ENCODE results near the gene ZNF558.
A peak's percentile ranks its signal among the peaks of the same experiment; 100 is the strongest.

The ZNF558 gene

GRCh38 chr19:8820234-8820633, 11.9 kb downstream of the ZNF558 start:
- H3K18ac ChIP-seq (ENCODE audit: low read length), result no peak overlapping the region
- H4K5ac ChIP-seq (ENCODE audit: low read length), result no peak overlapping the region
- H3K56ac ChIP-seq (ENCODE audit: low read length), result no peak overlapping the region
- no peaks in the 10 kb centered on the region for H3K79me1 ChIP-seq (ENCODE audit: low read length)
- H2BK5ac ChIP-seq (ENCODE audit: low read length), result no peak overlapping the region
- no peak overlapping the region for H3K4ac ChIP-seq (ENCODE audit: low read depth, low read length)
- H2AK5ac ChIP-seq (ENCODE audit: low read length), result no peak overlapping the region
- no peaks in the 10 kb centered on the region for H3K27me3 ChIP-seq (ENCODE audit: insufficient read depth, low read length, poor library complexity)
- no peaks in the 10 kb centered on the region for H3K79me2 ChIP-seq (ENCODE audit: control insufficient read depth, insufficient read depth, low read length)
- H3K4me2 ChIP-seq (ENCODE audit: low read length), result no peak overlapping the region
- H2BK120ac ChIP-seq (ENCODE audit: low read depth, low read length), result no peak overlapping the region
- DNase-seq, result no peak
- H3K23ac ChIP-seq (ENCODE audit: low read length), result no peak overlapping the region
- no peak overlapping the region for H3K27ac ChIP-seq (ENCODE audit: low read depth, low read length)
- H3K9ac ChIP-seq (ENCODE audit: low read length), result no peak overlapping the region
- no CpG with 5 or more reads among the region's 3 CpGs for WGBS (ENCODE audit: extremely low coverage, insufficient coverage, low lambda C conversion rate)
- H3K4me1 ChIP-seq (ENCODE audit: control insufficient read depth, low read depth, low read length), result no peaks in the 10 kb centered on the region
- H2BK15ac ChIP-seq (replicated peaks; ENCODE audit: low read depth), result no peak overlapping the region
- no peak overlapping the region for H3K4me3 ChIP-seq (ENCODE audit: low read length)
- no peak overlapping the region for H4K8ac ChIP-seq (ENCODE audit: low read depth, low read length)
- peaks cover 13% of the 10 kb centered on the region for H3K36me3 ChIP-seq (ENCODE audit: control insufficient read depth, insufficient read depth, low read length)

DNA sequence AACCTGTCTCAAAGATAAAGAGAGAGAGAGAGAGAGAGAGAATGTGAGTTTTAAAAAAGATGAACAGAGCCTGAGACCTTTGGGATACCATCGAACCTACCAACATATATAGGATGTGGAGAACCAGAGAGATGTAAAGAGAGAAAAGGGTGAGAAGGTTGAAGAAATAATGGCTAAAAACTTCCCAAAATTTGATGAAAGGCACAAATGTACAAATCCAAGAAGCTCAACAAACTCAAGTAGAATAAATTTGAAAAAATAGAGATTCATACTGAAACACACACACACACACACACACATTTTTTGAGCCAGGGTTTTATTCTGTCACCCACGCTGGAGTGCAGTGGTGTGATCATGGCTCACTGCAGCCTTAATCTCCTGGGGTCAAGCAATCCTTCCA, 16.3 kb downstream of the ZNF558 start:
- no peak overlapping the region for H2BK15ac ChIP-seq (replicated peaks; ENCODE audit: low read depth)
- H3K23ac ChIP-seq (ENCODE audit: low read length), result no peak overlapping the region
- no peak overlapping the region for H2AK5ac ChIP-seq (ENCODE audit: low read length)
- no peak overlapping the region for H2BK120ac ChIP-seq (ENCODE audit: low read depth, low read length)
- H3K79me1 ChIP-seq (ENCODE audit: low read length), result no peaks in the 10 kb centered on the region
- H3K18ac ChIP-seq (ENCODE audit: low read length), result no peak overlapping the region
- H3K36me3 ChIP-seq (ENCODE audit: control insufficient read depth, insufficient read depth, low read length), result peaks cover 11% of the 10 kb centered on the region
- no CpG with 5 or more reads among the region's 2 CpGs for WGBS (ENCODE audit: extremely low coverage, insufficient coverage, low lambda C conversion rate)
- H4K8ac ChIP-seq (ENCODE audit: low read depth, low read length), result no peak overlapping the region
- H3K27ac ChIP-seq (ENCODE audit: low read depth, low read length), result no peak overlapping the region
- H3K4me3 ChIP-seq (ENCODE audit: low read length), result no peak overlapping the region
- no peaks in the 10 kb centered on the region for H3K27me3 ChIP-seq (ENCODE audit: insufficient read depth, low read length, poor library complexity)
- no peak overlapping the region for H4K5ac ChIP-seq (ENCODE audit: low read length)
- DNase-seq, result no peak
- H3K4me1 ChIP-seq (ENCODE audit: control insufficient read depth, low read depth, low read length), result no peaks in the 10 kb centered on the region
- H3K56ac ChIP-seq (ENCODE audit: low read length), result no peak overlapping the region
- H3K4me2 ChIP-seq (ENCODE audit: low read length), result no peak overlapping the region
- H3K4ac ChIP-seq (ENCODE audit: low read depth, low read length), result no peak overlapping the region
- H3K79me2 ChIP-seq (ENCODE audit: control insufficient read depth, insufficient read depth, low read length), result no peaks in the 10 kb centered on the region
- H2BK5ac ChIP-seq (ENCODE audit: low read length), result no peak overlapping the region
- H3K9ac ChIP-seq (ENCODE audit: low read length), result no peak overlapping the region

GRCh38 chr19:8814176-8814575, 17.9 kb downstream of the ZNF558 start:
- Histone ChIP-seq H3K4me1 (ENCODE audit: control insufficient read depth, low read depth, low read length) (no peaks in the 10 kb centered on the region), H3K4me3 (ENCODE audit: low read length) (no peak overlapping the region), H3K18ac (ENCODE audit: low read length) (no peak overlapping the region), H3K27ac (ENCODE audit: low read depth, low read length) (no peak overlapping the region), H3K56ac (ENCODE audit: low read length) (no peak overlapping the region), H3K9ac (ENCODE audit: low read length) (no peak overlapping the region), H4K5ac (ENCODE audit: low read length) (no peak overlapping the region), H3K4me2 (ENCODE audit: low read length) (no peak overlapping the region), H2BK5ac (ENCODE audit: low read length) (no peak overlapping the region), H3K27me3 (ENCODE audit: insufficient read depth, low read length, poor library complexity) (no peaks in the 10 kb centered on the region), H2BK15ac (replicated peaks; ENCODE audit: low read depth) (no peak overlapping the region), H2BK120ac (ENCODE audit: low read depth, low read length) (no peak overlapping the region), H3K23ac (ENCODE audit: low read length) (no peak overlapping the region), H3K79me1 (ENCODE audit: low read length) (no peaks in the 10 kb centered on the region), H3K4ac (ENCODE audit: low read depth, low read length) (no peak overlapping the region), H3K79me2 (ENCODE audit: control insufficient read depth, insufficient read depth, low read length) (no peaks in the 10 kb centered on the region), H4K8ac (ENCODE audit: low read depth, low read length) (no peak overlapping the region), H3K36me3 (ENCODE audit: control insufficient read depth, insufficient read depth, low read length) (peaks cover 17% of the 10 kb centered on the region), H2AK5ac (ENCODE audit: low read length) (no peak overlapping the region)
- no CpG with 5 or more reads among the region's 3 CpGs for WGBS (ENCODE audit: extremely low coverage, insufficient coverage, low lambda C conversion rate)
- DNase-seq, result no peak

GRCh38 chr19:8811315-8812172, 20.6 kb downstream of the ZNF558 start:
- H3K18ac ChIP-seq (ENCODE audit: low read length), result no peak overlapping the region
- H3K36me3 ChIP-seq (ENCODE audit: control insufficient read depth, insufficient read depth, low read length), result peaks cover 21% of the 10 kb centered on the region
- WGBS (ENCODE audit: extremely low coverage, insufficient coverage, low lambda C conversion rate), result no CpG with 5 or more reads among the region's 10 CpGs
- H3K79me2 ChIP-seq (ENCODE audit: control insufficient read depth, insufficient read depth, low read length), result no peaks in the 10 kb centered on the region
- H3K9ac ChIP-seq (ENCODE audit: low read length), result no peak overlapping the region
- no peak overlapping the region for H3K23ac ChIP-seq (ENCODE audit: low read length)
- no peaks in the 10 kb centered on the region for H3K79me1 ChIP-seq (ENCODE audit: low read length)
- H2BK15ac ChIP-seq (replicated peaks; ENCODE audit: low read depth), result no peak overlapping the region
- H2BK120ac ChIP-seq (ENCODE audit: low read depth, low read length), result no peak overlapping the region
- H3K56ac ChIP-seq (ENCODE audit: low read length), result no peak overlapping the region
- no peak overlapping the region for H3K4ac ChIP-seq (ENCODE audit: low read depth, low read length)
- H3K27ac ChIP-seq (ENCODE audit: low read depth, low read length), result no peak overlapping the region
- H3K4me3 ChIP-seq (ENCODE audit: low read length), result peak overlapping the region; percentile 33
- H2BK5ac ChIP-seq (ENCODE audit: low read length), result no peak overlapping the region
- no peak overlapping the region for H4K8ac ChIP-seq (ENCODE audit: low read depth, low read length)
- H3K4me2 ChIP-seq (ENCODE audit: low read length), result no peak overlapping the region
- H3K27me3 ChIP-seq (ENCODE audit: insufficient read depth, low read length, poor library complexity), result no peaks in the 10 kb centered on the region
- H2AK5ac ChIP-seq (ENCODE audit: low read length), result no peak overlapping the region
- peak; percentile 46 for DNase-seq
- no peaks in the 10 kb centered on the region for H3K4me1 ChIP-seq (ENCODE audit: control insufficient read depth, low read depth, low read length)
- no peak overlapping the region for H4K5ac ChIP-seq (ENCODE audit: low read length)

DNA sequence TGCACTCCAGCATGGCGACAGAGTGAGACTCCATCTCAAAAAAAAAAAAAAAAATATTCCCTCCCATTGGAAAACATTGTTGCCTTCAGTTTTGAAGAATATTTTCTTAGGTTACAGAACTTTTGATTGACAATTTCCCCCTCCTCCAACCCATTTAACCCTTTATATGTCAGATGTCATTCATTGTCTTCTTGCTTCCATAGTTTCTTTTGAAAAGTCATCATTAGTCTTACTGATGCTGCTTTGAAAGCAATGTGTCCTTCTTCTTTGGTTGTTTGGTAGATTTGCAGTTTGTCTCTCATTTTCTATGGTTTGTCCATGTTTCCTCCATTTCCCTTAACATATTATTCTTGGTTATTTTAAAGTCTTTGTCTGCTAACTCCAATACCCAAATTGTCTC, 25.4 kb downstream of the ZNF558 start:
- Histone ChIP-seq H3K79me2 (ENCODE audit: control insufficient read depth, insufficient read depth, low read length) (no peaks in the 10 kb centered on the region), H3K9ac (ENCODE audit: low read length) (no peak overlapping the region), H3K4me1 (ENCODE audit: control insufficient read depth, low read depth, low read length) (no peaks in the 10 kb centered on the region), H2BK15ac (replicated peaks; ENCODE audit: low read depth) (no peak overlapping the region), H3K56ac (ENCODE audit: low read length) (no peak overlapping the region), H3K4me2 (ENCODE audit: low read length) (no peak overlapping the region), H3K79me1 (ENCODE audit: low read length) (no peaks in the 10 kb centered on the region), H2BK120ac (ENCODE audit: low read depth, low read length) (no peak overlapping the region), H2AK5ac (ENCODE audit: low read length) (no peak overlapping the region), H3K36me3 (ENCODE audit: control insufficient read depth, insufficient read depth, low read length) (peaks cover 16% of the 10 kb centered on the region), H3K18ac (ENCODE audit: low read length) (no peak overlapping the region), H3K4ac (ENCODE audit: low read depth, low read length) (no peak overlapping the region), H3K4me3 (ENCODE audit: low read length) (no peak overlapping the region), H3K27ac (ENCODE audit: low read depth, low read length) (no peak overlapping the region), H3K23ac (ENCODE audit: low read length) (no peak overlapping the region), H2BK5ac (ENCODE audit: low read length) (no peak overlapping the region), H4K5ac (ENCODE audit: low read length) (no peak overlapping the region), H3K27me3 (ENCODE audit: insufficient read depth, low read length, poor library complexity) (no peaks in the 10 kb centered on the region), H4K8ac (ENCODE audit: low read depth, low read length) (no peak overlapping the region)
- no CpG with 5 or more reads among the region's 1 CpG for WGBS (ENCODE audit: extremely low coverage, insufficient coverage, low lambda C conversion rate)
- DNase-seq, result peak; percentile 21

DNA sequence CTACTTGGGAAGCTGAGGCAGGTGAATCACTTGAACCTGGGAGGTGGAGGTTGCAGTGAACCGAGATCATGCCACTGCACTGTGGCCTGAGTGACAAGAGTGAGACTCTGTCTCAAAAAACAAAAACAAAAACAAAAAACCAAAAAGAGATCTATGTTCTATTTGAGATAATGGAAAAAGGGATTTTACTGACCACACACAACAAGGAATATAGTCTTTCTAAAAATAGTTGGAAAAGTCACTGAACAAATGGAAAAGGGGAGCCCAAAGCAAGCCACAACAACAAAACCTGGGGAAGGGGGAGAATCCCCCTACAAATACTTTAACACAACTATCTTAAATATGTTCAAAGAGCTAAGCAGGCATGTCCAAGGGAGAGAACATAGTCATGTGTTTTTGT, 37.3 kb downstream of the ZNF558 start:
- no peak overlapping the region for H3K23ac ChIP-seq (ENCODE audit: low read length)
- no peak for DNase-seq
- no peaks in the 10 kb centered on the region for H3K79me1 ChIP-seq (ENCODE audit: low read length)
- H2BK120ac ChIP-seq (ENCODE audit: low read depth, low read length), result no peak overlapping the region
- no peak overlapping the region for H4K5ac ChIP-seq (ENCODE audit: low read length)
- no peak overlapping the region for H3K4ac ChIP-seq (ENCODE audit: low read depth, low read length)
- H3K27ac ChIP-seq (ENCODE audit: low read depth, low read length), result no peak overlapping the region
- WGBS (ENCODE audit: extremely low coverage, insufficient coverage, low lambda C conversion rate), result no CpG with 5 or more reads among the region's 1 CpG
- H3K36me3 ChIP-seq (ENCODE audit: control insufficient read depth, insufficient read depth, low read length), result no peaks in the 10 kb centered on the region
- H3K9ac ChIP-seq (ENCODE audit: low read length), result no peak overlapping the region
- no peaks in the 10 kb centered on the region for H3K27me3 ChIP-seq (ENCODE audit: insufficient read depth, low read length, poor library complexity)
- no peak overlapping the region for H3K4me3 ChIP-seq (ENCODE audit: low read length)
- H2AK5ac ChIP-seq (ENCODE audit: low read length), result no peak overlapping the region
- H3K4me2 ChIP-seq (ENCODE audit: low read length), result no peak overlapping the region
- H3K56ac ChIP-seq (ENCODE audit: low read length), result no peak overlapping the region
- no peak overlapping the region for H3K18ac ChIP-seq (ENCODE audit: low read length)
- no peak overlapping the region for H2BK15ac ChIP-seq (replicated peaks; ENCODE audit: low read depth)
- no peaks in the 10 kb centered on the region for H3K4me1 ChIP-seq (ENCODE audit: control insufficient read depth, low read depth, low read length)
- no peak overlapping the region for H2BK5ac ChIP-seq (ENCODE audit: low read length)
- H3K79me2 ChIP-seq (ENCODE audit: control insufficient read depth, insufficient read depth, low read length), result no peaks in the 10 kb centered on the region
- no peak overlapping the region for H4K8ac ChIP-seq (ENCODE audit: low read depth, low read length)
